IMR-90 (cell line): ENCODE results near the gene BTN3A1. TPM values are rescaled to one million over a fixed set of nuclear protein-coding genes. Genes with fewer than 3 reads are reported as not detected.

Source experiments
- ATAC-seq: fragments of 200-7000 bp; cut with Tn5 transposase; 2 replicates; pipeline ENCODE4 v1.9.1; 2020; ENCODE audit warnings: low read depth, mild to moderate bottlenecking, moderate library complexity
- BruUV-seq: library from RNA; stranded (reverse); fragments of 400-500 nt; replicated peaks from 2 replicates; lab custom pipeline; 2021; lab: Mats Ljungman, UMichigan
- CTCF ChIA-PET: fragments of 300-600 bp; formaldehyde crosslinking; extraction: SDS; loops from one replicate; lab custom pipeline; 2021; ENCODE audit warnings: antibody characterized with exemption; lab: Yijun Ruan, JAX
- POLR2A ChIA-PET: fragments of 300-600 bp; sonication (Branson Sonifier 250); formaldehyde crosslinking; loops from one replicate; lab custom pipeline; 2022; ENCODE audit warnings: antibody characterized with exemption; ENCODE audit not compliant: unreplicated experiment; lab: Charles Lee
- DNase-seq: peaks from one replicate; pipeline ENCODE4 v3.0.0; 2013
- H2AFZ ChIP-seq: replicated peaks from 2 replicates; pipeline ENCODE3; 2013; ENCODE audit warnings: low read length, mild to moderate bottlenecking; ENCODE audit not compliant: poor library complexity
- H2AK5ac ChIP-seq: 2 replicates; pipeline ENCODE4 v1.6.1; 2013; ENCODE audit warnings: low read depth, low read length, inconsistent platforms
- H2AK9ac ChIP-seq: replicated peaks from 2 replicates; pipeline ENCODE3; 2013; ENCODE audit warnings: mild to moderate bottlenecking, low read depth, low read length, moderate library complexity; ENCODE audit not compliant: poor library complexity
- H2BK120ac ChIP-seq: 2 replicates; pipeline ENCODE4 v1.6.1; 2013; ENCODE audit warnings: low read depth, low read length, inconsistent platforms
- H2BK15ac ChIP-seq: 3 replicates; pipeline ENCODE4 v1.6.1; 2013; ENCODE audit warnings: low read depth, low read length, inconsistent platforms
- H2BK20ac ChIP-seq: 2 replicates; pipeline ENCODE4 v1.6.1; 2013; ENCODE audit warnings: low read depth, mild to moderate bottlenecking, inconsistent platforms, low read length, moderate library complexity
- H2BK5ac ChIP-seq: 2 replicates; pipeline ENCODE4 v1.6.1; 2013; ENCODE audit warnings: mild to moderate bottlenecking, low read depth, low read length, inconsistent platforms; ENCODE audit not compliant: poor library complexity, severe bottlenecking
- H3K14ac ChIP-seq: replicated peaks from 2 replicates; pipeline ENCODE4 v1.6.1; 2013; ENCODE audit warnings: low read depth, low read length, inconsistent platforms
- H3K18ac ChIP-seq: 2 replicates; pipeline ENCODE4 v1.6.1; 2013; ENCODE audit warnings: low read depth, low read length, control low read depth
- H3K23ac ChIP-seq: 2 replicates; pipeline ENCODE4 v1.6.1; 2013; ENCODE audit warnings: low read depth, low read length, inconsistent platforms
- H3K27ac ChIP-seq: 2 replicates; pipeline ENCODE4 v1.5.1; 2013; ENCODE audit warnings: mild to moderate bottlenecking, control low read depth, low read length; ENCODE audit not compliant: insufficient read depth
- H3K27me3 ChIP-seq: 2 replicates; pipeline ENCODE4 v1.6.1; 2013; ENCODE audit warnings: low read length; ENCODE audit not compliant: control insufficient read depth, insufficient read depth
- H3K36me3 ChIP-seq: 2 replicates; pipeline ENCODE4 v1.6.1; 2013; ENCODE audit warnings: low read length, mixed read lengths; ENCODE audit not compliant: control insufficient read depth, insufficient read depth
- H3K4ac ChIP-seq: 2 replicates; pipeline ENCODE4 v1.6.1; 2013; ENCODE audit warnings: low read depth, low read length, inconsistent platforms
- H3K4me1 ChIP-seq: 2 replicates; pipeline ENCODE4 v1.6.1; 2013; ENCODE audit warnings: low read length, mixed read lengths; ENCODE audit not compliant: control insufficient read depth, insufficient read depth
- H3K4me2 ChIP-seq: 2 replicates; pipeline ENCODE4 v1.6.1; 2013; ENCODE audit warnings: low read depth, mild to moderate bottlenecking, control low read depth, low read length, moderate library complexity
- H3K4me3 ChIP-seq: 2 replicates; pipeline ENCODE4 v1.5.1; 2013; ENCODE audit warnings: low read depth, mild to moderate bottlenecking, control low read depth, low read length, moderate library complexity; ENCODE audit not compliant: insufficient read depth
- H3K56ac ChIP-seq: 2 replicates; pipeline ENCODE4 v1.6.1; 2013; ENCODE audit warnings: low read length, inconsistent platforms; ENCODE audit not compliant: insufficient read depth; ENCODE audit errors: extremely low read depth
- H3K79me1 ChIP-seq, 2 experiments: 2 replicates each; pipeline ENCODE4 v1.6.1; 2013; ENCODE audit warnings: low read length in 2 of 2, inconsistent platforms in 1 of 2, low read depth in 1 of 2
- H3K9ac ChIP-seq: 2 replicates; pipeline ENCODE4 v1.6.1; 2013; ENCODE audit warnings: low read depth, low read length, control low read depth
- H3K9me1 ChIP-seq: 2 replicates; pipeline ENCODE4 v1.6.1; 2013; ENCODE audit warnings: low read length, inconsistent platforms; ENCODE audit not compliant: insufficient read depth
- H3K9me3 ChIP-seq: 2 replicates; pipeline ENCODE4 v1.6.1; 2013; ENCODE audit warnings: low read length; ENCODE audit not compliant: control insufficient read depth, insufficient read depth
- H4K20me1 ChIP-seq: 2 replicates; pipeline ENCODE4 v1.6.1; 2013; ENCODE audit warnings: low read length, inconsistent platforms; ENCODE audit not compliant: insufficient read depth
- H4K5ac ChIP-seq: 2 replicates; pipeline ENCODE4 v1.6.1; 2013; ENCODE audit warnings: mild to moderate bottlenecking, low read depth, low read length, control low read depth
- H4K8ac ChIP-seq, 2 experiments: 2 replicates each; pipeline ENCODE4 v1.6.1; 2013; ENCODE audit warnings: low read depth in 2 of 2, low read length in 2 of 2, control low read depth in 1 of 2, inconsistent platforms in 1 of 2
- H4K91ac ChIP-seq: 2 replicates; pipeline ENCODE4 v1.6.1; 2013; ENCODE audit warnings: low read depth, low read length, inconsistent platforms; ENCODE audit not compliant: insufficient read depth
- CHD1 ChIP-seq: IDR thresholded peaks from 2 replicates; pipeline ENCODE4 v1.6.1; 2012; ENCODE audit warnings: low read depth, low read length, improper control_type of control experiment
- MAZ ChIP-seq: IDR thresholded peaks from 2 replicates; pipeline ENCODE4 v1.6.1; 2012; ENCODE audit warnings: low read depth, mild to moderate bottlenecking, low read length, improper control_type of control experiment, moderate library complexity, borderline replicate concordance
- MXI1 ChIP-seq: IDR thresholded peaks from 2 replicates; pipeline ENCODE4 v1.6.1; 2012; ENCODE audit warnings: low read depth, mild to moderate bottlenecking, low read length, moderate library complexity, borderline replicate concordance
- RFX5 ChIP-seq: IDR thresholded peaks from 2 replicates; pipeline ENCODE4 v1.8.0; 2012; ENCODE audit warnings: low read depth, mild to moderate bottlenecking, low read length, moderate library complexity
- WGBS, 2 experiments: methylation state at CpG; one replicate each; pipeline versions ENCODE4 v1.1.5 to v1.1.7; 2013; ENCODE audit warnings: missing lambda C conversion rate in 2 of 2; ENCODE audit not compliant: insufficient read length in 1 of 2; ENCODE audit errors: extremely low coverage in 2 of 2; 5-methylcytosine and 5-hydroxymethylcytosine counted together
- dilution Hi-C: fragments of 300-500 bp; cut with HindIII; formaldehyde crosslinking; loops from one replicate; pipeline ENCODE4 v1.14.3; 2018; ENCODE audit warnings: low sequenced_read_pairs; ENCODE audit not compliant: unreplicated experiment
- in situ Hi-C: fragments of 300-500 bp; cut with MboI; formaldehyde crosslinking; loops from 3 replicates; pipeline ENCODE4 v1.14.3; 2019; ENCODE audit warnings: low sequenced_read_pairs, inconsistent platforms, mixed read lengths
- intact Hi-C: fragments of 100-400 bp; cut with micrococcal nuclease; formaldehyde crosslinking; loops from 2 replicates; pipeline ENCODE4 v1.10.0; 2022
- polyA plus RNA-seq, 3 experiments: library from polyadenylated mRNA; depleted of rRNA; stranded (reverse); fragments of >200 nt; gene quantifications; 2 replicates each; pipeline ENCODE4 v1.2.3, GENCODE V29; 2012; ENCODE audit warnings: low replicate concordance in 1 of 3
- total RNA-seq: library from RNA; depleted of rRNA; stranded (reverse); fragments of >200 nt; gene quantifications from 2 replicates; pipeline ENCODE4 v1.2.3, GENCODE V29; 2012
- TF ChIP-seq, protein P1 (sequence below): conservative IDR thresholded peaks from 2 replicates; pipeline ENCODE4 v1.5.1; 2012; ENCODE audit warnings: mild to moderate bottlenecking, low read depth, low read length, improper control_type of control experiment
- TF ChIP-seq, protein P2 (sequence below): fragments of 150-350 bp; IDR thresholded peaks from 2 replicates; pipeline ENCODE4 v1.6.1; 2016; ENCODE audit warnings: low read depth, mild to moderate bottlenecking, low read length, moderate library complexity, borderline replicate concordance

The BTN3A1 gene
- total and polyA plus RNA-seq, 2 of the 4 experiments (the other 2 are of a cell fraction) = 14.4 to 16.5 TPM

DNA sequence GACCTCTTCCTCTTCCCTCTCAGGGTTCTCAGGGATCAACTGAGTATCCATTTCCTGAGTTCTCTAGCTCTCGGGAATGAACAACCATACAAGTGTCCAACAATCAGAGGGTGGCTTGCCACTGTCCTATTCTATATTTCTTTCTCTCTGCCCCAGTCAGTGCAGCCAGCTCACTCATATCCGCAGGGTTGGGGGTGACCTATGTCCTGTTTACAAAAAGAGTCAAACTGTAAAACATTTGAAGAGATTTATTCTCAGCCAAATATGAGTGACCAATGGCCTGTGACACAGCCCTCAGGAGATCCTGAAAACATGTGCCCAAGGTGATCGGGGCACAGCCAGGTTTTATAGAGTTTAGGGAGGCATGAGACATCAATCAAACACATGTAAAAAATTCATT is 47.9 kb upstream of the BTN3A1 start:
- CTCF ChIA-PET = no interaction called here
- DNase-seq (no peak), ATAC-seq (no peak)
- no peaks in the 10 kb centered on the region for H3K79me1 ChIP-seq
- H3K27ac ChIP-seq = no peak overlapping the region
- H3K23ac ChIP-seq = no peak overlapping the region
- in situ Hi-C loops (no loop called here), intact Hi-C loops (no loop called here), dilution Hi-C loops (no loop called here)
- no peak overlapping the region for H4K5ac ChIP-seq
- H3K4me3 ChIP-seq = no peak overlapping the region
- H2AFZ ChIP-seq = peak overlapping the region; percentile 3
- BruUV-seq = no TSS peak
- H3K18ac ChIP-seq = no peak overlapping the region
- H2AK9ac ChIP-seq = no peak overlapping the region
- H2BK5ac ChIP-seq = peak overlapping the region; percentile 21
- no peak overlapping the region for H3K9ac ChIP-seq
- H3K4me2 ChIP-seq = no peak overlapping the region
- H3K4ac ChIP-seq = peak overlapping the region; percentile 43
- H3K14ac ChIP-seq = peak overlapping the region; percentile 91
- H3K9me1 ChIP-seq = peaks cover 16% of the 10 kb centered on the region
- H4K20me1 ChIP-seq = no peaks in the 10 kb centered on the region
- peaks cover 7% of the 10 kb centered on the region; the same call in 1 of the 2 replicates for H3K4me1 ChIP-seq
- H4K8ac ChIP-seq = peak overlapping the region; percentile 37 to 50; a peak in 2 of 4 replicates
- peak overlapping the region; percentile 50 for H4K91ac ChIP-seq
- no peaks in the 10 kb centered on the region for H3K27me3 ChIP-seq
- H2AK5ac ChIP-seq = peak overlapping the region; percentile 61; the same call in 1 of the 2 replicates
- no peak overlapping the region for H3K56ac ChIP-seq
- no peaks in the 10 kb centered on the region for H3K9me3 ChIP-seq
- H2BK15ac ChIP-seq = peak overlapping the region; percentile 89; the same call in 2 of the 3 replicates
- H3K36me3 ChIP-seq = no peaks in the 10 kb centered on the region
- peak overlapping the region; percentile 71 for H2BK20ac ChIP-seq
- TF ChIP-seq MXI1 (no peak), MAZ (no peak), RFX5 (no peak), CHD1 (no peak)
- TF ChIP-seq, protein P1, sequence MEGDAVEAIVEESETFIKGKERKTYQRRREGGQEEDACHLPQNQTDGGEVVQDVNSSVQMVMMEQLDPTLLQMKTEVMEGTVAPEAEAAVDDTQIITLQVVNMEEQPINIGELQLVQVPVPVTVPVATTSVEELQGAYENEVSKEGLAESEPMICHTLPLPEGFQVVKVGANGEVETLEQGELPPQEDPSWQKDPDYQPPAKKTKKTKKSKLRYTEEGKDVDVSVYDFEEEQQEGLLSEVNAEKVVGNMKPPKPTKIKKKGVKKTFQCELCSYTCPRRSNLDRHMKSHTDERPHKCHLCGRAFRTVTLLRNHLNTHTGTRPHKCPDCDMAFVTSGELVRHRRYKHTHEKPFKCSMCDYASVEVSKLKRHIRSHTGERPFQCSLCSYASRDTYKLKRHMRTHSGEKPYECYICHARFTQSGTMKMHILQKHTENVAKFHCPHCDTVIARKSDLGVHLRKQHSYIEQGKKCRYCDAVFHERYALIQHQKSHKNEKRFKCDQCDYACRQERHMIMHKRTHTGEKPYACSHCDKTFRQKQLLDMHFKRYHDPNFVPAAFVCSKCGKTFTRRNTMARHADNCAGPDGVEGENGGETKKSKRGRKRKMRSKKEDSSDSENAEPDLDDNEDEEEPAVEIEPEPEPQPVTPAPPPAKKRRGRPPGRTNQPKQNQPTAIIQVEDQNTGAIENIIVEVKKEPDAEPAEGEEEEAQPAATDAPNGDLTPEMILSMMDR = no peak
- TF ChIP-seq, protein P2, sequence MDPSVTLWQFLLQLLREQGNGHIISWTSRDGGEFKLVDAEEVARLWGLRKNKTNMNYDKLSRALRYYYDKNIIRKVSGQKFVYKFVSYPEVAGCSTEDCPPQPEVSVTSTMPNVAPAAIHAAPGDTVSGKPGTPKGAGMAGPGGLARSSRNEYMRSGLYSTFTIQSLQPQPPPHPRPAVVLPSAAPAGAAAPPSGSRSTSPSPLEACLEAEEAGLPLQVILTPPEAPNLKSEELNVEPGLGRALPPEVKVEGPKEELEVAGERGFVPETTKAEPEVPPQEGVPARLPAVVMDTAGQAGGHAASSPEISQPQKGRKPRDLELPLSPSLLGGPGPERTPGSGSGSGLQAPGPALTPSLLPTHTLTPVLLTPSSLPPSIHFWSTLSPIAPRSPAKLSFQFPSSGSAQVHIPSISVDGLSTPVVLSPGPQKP = no peak
- POLR2A ChIA-PET = interaction anchor here (0.6 kb wide), 1 partner anchor 84 kb away, joined by 3 read pairs; no protein-coding TSS in a partner anchor
- peak overlapping the region; percentile 73 for H2BK120ac ChIP-seq
- WGBS, 2 experiments = no CpG with 5 or more reads among the region's 3 CpGs
